OCI-LY7 (cell line): ENCODE measurements around the gene RAMP1.

Experiments used
- EZH2phosphoT487 ChIP-seq: fragments of 200-600 bp; sonication (generic); IDR thresholded peaks from 2 replicates; pipeline ENCODE4 v1.6.1; 2018; ENCODE audit warnings: low read depth, borderline replicate concordance, mild to moderate bottlenecking, mixed run types, antibody characterized with exemption, low read length, moderate library complexity, mixed read lengths
- TF ChIP-seq, protein P1 (sequence below): fragments of 200-600 bp; sonication (generic); conservative IDR thresholded peaks from 2 replicates; pipeline ENCODE4 v1.5.1; 2014; ENCODE audit warnings: mild to moderate bottlenecking, antibody characterized with exemption, low read length, moderate library complexity, mixed read lengths

DNA sequence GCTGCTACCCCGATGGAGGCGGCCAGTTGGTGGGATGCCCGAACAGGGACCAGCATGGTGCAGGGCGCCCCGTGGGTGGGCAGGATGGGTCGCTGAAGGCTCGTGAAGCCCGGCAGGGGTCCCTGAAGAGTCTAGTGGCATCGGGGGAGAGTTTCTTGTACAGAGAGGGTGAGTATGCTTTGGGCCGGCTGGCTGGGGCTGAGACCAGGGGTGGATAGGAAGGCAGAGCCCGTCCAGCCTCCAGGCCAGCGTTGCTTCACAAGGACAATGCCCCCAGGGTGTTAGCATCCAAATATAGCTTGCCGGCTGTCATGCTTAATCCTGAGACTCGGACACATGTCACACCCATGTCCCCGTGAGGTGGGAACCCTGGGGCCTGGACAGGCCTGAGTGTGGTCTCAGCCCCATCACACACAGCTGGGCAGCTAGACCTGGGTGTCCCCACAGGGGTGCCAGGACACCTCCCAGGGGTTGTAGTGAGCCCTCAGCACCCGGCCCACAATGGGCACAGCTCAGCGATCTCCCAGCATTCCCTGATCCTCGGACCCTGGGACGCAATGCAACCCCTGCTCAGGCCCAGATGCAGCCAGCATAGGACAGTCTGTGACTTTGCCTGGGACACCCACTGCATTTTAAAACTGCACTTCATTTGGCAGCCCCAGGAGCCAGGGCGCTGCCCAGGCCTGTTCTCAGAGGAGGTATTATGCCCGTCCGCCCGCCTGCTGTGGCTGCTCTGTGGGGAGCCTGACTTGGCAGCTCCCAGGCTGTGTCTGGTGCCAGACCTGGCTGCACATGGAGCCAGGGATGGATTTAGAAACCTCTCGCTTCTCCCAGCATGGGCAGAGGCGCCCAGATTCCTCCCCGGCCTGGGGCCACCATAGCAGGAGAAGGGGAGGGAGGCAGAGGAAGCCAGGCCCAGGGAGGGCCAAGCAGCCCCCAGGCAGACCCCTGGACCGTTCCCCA, 36.4 kb downstream of the RAMP1 start:
- TF ChIP-seq, protein P1, sequence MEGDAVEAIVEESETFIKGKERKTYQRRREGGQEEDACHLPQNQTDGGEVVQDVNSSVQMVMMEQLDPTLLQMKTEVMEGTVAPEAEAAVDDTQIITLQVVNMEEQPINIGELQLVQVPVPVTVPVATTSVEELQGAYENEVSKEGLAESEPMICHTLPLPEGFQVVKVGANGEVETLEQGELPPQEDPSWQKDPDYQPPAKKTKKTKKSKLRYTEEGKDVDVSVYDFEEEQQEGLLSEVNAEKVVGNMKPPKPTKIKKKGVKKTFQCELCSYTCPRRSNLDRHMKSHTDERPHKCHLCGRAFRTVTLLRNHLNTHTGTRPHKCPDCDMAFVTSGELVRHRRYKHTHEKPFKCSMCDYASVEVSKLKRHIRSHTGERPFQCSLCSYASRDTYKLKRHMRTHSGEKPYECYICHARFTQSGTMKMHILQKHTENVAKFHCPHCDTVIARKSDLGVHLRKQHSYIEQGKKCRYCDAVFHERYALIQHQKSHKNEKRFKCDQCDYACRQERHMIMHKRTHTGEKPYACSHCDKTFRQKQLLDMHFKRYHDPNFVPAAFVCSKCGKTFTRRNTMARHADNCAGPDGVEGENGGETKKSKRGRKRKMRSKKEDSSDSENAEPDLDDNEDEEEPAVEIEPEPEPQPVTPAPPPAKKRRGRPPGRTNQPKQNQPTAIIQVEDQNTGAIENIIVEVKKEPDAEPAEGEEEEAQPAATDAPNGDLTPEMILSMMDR, result no peak
- no peak for TF ChIP-seq EZH2phosphoT487
